Measurements from ENCODE around the gene C2orf76.
"Not testable (repeated sequence)": the region's sequence is repeated elsewhere in the genome, so short reads cannot be mapped to it uniquely, and the experiment has no call there.

The C2orf76 gene

DNA sequence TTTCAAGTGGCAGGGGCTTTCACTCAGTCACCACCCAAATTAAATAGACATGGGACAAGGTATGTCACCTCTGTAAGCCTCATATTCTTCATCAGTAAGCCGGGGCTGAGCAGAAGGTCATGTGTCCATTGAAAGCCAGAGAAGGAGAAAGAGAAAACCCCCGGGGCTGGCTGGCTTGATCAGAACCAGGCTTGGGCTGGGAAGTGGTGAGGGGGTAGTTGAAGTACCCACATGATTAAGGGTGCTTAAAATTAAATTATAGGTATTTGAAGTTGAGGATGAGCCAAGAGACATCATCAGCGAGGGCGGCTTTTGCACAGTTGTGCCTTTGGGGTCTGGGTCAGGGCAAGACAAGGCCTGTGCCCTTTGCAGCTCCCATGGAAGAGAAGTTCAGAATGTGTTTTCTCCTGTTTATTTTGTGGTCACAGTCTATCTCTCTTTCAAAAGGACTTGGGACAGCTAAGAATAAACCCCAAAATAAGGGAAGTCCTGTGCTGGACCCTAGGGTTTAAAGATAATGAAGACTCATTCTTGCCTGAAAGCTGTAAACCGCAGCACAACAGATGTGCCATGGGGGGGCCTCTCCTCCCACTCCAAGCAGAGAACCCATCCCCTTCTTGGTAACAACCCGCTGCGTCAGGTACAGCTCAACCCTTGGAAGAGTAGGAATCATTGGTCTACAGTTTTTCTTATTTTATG is 10.8 kb upstream of the C2orf76 start:
- TF ChIP-seq, protein P1, sequence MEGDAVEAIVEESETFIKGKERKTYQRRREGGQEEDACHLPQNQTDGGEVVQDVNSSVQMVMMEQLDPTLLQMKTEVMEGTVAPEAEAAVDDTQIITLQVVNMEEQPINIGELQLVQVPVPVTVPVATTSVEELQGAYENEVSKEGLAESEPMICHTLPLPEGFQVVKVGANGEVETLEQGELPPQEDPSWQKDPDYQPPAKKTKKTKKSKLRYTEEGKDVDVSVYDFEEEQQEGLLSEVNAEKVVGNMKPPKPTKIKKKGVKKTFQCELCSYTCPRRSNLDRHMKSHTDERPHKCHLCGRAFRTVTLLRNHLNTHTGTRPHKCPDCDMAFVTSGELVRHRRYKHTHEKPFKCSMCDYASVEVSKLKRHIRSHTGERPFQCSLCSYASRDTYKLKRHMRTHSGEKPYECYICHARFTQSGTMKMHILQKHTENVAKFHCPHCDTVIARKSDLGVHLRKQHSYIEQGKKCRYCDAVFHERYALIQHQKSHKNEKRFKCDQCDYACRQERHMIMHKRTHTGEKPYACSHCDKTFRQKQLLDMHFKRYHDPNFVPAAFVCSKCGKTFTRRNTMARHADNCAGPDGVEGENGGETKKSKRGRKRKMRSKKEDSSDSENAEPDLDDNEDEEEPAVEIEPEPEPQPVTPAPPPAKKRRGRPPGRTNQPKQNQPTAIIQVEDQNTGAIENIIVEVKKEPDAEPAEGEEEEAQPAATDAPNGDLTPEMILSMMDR (conservative IDR thresholded peaks at IDR 0.05; ENCODE audit: low read length) = no peak
- no peak overlapping the region for H3K4me3 ChIP-seq (ENCODE audit: low read length)
- no peak for DNase-seq (ENCODE audit: low read depth)

DNA sequence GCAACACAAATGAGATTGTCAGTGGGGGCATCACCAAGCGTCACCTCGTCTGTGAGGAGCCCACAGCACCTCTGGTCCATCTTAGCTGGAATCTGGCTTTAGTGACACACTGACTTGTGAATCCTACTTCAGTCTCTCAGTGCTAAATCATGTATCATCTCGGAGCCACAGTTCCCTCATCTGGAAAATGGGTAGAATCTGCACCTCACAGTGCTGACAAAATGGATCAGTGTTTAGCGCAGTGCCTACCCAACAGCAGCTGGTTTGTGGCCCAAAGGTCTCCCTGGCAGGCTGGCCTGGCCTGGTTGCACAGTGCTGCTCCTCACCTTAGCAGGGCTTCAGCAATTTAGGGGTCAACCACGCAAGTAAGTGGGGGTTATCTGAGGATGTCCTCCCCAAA is 10.2 kb upstream of the C2orf76 start:
- no peak overlapping the region for H3K4me3 ChIP-seq (ENCODE audit: low read length)
- TF ChIP-seq, protein P1 (conservative IDR thresholded peaks at IDR 0.05; ENCODE audit: low read length) = no peak
- DNase-seq (ENCODE audit: low read depth) = no peak

DNA sequence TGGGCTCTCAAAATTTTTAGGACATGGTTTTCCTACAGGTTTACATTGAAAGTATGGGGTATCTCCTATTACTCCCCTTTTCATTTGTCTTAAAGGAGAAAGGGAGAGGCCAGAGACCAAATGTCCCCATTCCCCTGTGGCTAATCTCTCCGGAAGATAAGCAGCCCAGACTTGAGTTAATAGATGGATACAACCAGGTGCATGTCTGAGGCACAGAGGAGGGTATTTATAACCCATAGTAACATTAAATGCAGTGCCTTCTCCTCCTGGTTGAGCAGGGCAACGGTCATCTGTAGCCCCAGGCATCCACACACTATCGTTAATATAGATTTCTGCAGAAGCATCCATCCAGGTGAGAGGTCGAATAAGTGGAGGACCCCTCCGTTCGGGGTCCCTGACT is 9.8 kb upstream of the C2orf76 start:
- not testable (repeated sequence) for H3K4me3 ChIP-seq (ENCODE audit: low read length); DNase-seq (ENCODE audit: low read depth)

DNA sequence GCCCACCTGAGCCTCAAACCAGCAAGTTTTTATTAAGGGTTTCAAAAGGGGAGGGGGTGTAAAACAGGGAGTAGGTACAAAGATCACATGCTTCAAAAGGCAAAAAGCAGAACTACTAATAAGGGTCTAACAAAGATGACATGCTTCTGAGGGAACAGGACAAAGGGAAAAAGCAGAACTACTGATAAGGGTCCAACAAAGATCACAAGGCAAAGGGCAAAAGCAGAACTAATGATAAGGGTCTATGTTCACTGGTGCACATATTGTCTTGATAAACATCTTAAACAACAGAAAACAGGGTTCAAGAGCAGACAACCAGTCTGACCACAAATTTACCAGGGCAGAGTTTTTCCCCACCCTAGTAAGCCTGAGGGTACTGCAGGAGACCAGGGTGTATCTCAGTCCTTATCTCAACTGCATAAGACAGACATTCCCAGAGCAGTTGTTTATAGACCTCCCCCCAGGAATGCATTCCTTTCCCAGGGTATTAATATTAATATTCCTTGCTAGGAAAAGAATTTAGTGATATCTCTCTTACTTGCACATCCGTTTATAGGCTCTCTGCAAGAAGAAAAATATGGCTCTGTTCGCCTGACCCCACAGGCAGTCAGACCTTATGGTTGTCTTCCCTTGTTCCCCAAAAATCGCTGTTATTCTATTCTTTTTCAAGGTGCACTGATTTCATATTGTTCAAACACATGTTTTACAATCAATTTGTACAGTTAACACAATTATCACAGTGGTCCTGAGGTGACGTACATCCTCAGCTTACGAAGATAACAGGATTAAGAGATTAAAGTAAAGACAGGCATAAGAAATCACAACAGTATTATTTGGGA is 7.5 kb upstream of the C2orf76 start:
- H3K4me3 ChIP-seq (ENCODE audit: low read length); DNase-seq (ENCODE audit: low read depth): not testable (repeated sequence)

DNA sequence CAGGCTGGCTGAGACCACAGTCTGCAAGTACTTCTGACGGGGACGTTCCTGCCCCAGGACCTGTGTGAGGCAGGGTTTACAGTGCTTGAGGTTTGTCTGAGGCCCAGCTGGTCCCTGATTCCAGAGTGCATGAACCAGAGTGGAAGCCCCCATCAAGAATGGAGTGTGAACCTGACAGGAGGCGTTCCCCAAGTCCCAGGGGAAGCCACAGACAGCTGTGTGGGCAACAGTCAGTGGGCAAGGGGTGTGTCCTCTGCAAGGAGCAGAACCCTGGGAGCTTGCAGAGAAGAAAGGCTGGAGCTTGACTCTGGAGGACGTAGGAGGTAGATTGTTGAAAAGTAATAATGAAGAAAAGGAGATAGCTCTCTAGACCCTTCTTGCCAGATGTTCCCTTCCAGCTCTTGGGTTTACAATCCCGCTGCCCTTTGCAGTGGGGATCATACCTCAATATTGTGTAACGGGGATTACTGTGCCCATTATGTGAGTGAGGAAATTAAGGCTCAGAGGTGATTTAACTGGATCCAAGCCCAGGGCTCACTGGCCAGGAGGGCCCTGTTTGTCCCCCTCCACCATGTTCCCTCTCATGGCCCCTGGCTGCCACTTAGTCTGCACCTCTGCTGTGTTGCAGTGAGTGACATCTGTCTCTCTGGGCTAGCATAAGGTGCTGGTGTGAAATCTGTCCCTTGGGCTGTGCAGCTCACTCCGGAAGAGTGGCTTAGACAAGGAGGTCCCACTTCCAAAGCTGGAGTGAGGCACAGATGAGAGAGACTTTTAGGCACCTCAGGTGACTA is 6.3 kb upstream of the C2orf76 start:
- no peak for DNase-seq (ENCODE audit: low read depth)
- TF ChIP-seq, protein P1 (conservative IDR thresholded peaks at IDR 0.05; ENCODE audit: low read length) = no peak
- H3K4me3 ChIP-seq (ENCODE audit: low read length) = no peak overlapping the region

DNA sequence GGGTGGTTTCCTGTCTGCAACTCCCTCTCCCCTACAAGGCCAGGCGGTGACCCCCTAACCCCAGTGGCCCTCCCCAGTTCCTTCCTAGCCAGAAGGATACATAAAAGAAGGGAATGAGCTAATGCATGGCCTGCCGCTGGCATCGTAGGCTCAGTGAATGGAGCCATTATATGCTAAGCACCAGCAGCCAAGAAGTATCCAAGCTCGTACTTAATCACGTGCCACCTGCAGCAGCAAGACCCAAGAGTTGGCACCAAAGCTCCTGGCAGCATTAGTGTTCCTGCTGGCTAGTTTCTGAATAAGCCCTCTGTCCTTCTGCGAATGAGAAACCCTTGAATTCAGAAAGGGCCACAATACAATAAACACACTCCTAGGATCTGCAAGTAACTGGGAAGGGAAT is 4.5 kb upstream of the C2orf76 start:
- no peak overlapping the region for H3K4me3 ChIP-seq (ENCODE audit: low read length)
- TF ChIP-seq, protein P1 (conservative IDR thresholded peaks at IDR 0.05; ENCODE audit: low read length) = no peak
- no peak for DNase-seq (ENCODE audit: low read depth)

DNA sequence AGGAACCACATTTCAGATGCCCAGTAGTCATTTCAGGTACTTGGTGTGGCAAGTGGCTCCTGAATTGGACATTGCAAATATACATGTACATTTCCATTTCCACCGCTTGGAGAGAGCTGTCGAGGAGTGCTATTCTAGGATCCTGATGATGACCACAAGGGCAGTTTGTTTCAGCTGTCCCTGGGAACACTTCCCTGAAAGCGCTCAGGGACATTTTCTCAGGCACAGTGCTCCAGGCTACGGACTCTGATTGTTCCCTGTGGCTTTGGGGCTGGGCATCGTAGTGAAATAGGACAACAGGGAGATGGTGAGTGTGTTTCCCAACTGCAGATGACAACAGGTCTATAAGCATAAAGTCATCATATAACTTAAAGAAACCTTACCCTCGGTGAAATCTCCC is 3.2 kb upstream of the C2orf76 start:
- TF ChIP-seq, protein P1 (conservative IDR thresholded peaks at IDR 0.05; ENCODE audit: low read length) = no peak
- no peak overlapping the region for H3K4me3 ChIP-seq (ENCODE audit: low read length)
- DNase-seq (ENCODE audit: low read depth) = no peak

Measured in AG10803 (cell line).